Endometrial microvascular endothelial cells (primary cell): ENCODE results near the gene TMEM120A. TPM values are rescaled to one million over a fixed set of nuclear protein-coding genes. Genes with fewer than 3 reads are reported as not detected.

Experiments used
- in situ Hi-C: cut with HindIII; loops from 2 replicates; pipeline ENCODE4 v1.10.0; 2017; ENCODE audit warnings: low sequenced_read_pairs, low pct_unique_long_range_greater_than_20kb; ENCODE audit errors: inconsistent ontology term
- total RNA-seq: library from RNA; depleted of rRNA; stranded (reverse); fragments of >200 nt; gene quantifications from one replicate; pipeline ENCODE4 v1.2.3, GENCODE V29; 2015; ENCODE audit errors: inconsistent ontology term

TMEM120A gene
- total RNA-seq, 1 donor from 2014 or later, result 12.0 TPM

DNA sequence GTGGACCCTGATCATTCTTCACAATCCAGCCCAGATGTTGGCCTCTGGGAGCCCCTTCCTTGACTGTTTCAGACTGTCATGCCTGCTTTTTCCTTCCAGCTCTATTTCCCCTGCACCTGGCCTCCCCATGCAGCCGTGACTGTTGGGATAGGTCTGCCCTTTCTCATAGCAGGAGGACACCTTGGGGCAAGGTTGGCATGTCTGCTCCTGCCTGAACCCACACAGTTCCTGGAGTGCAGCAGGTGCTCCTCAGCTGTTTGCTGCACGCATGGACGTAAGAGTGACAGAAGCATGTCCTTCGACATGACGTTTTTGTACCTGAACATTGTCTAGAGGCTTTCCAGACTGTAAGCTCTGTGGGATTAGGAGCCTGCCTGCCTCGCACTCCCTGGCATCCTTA, 55.5 kb downstream of the TMEM120A start:
- in situ Hi-C loops, result no loop called here

GRCh38 chr7:75937958-75938786, 56.2 kb downstream of the TMEM120A start:
- in situ Hi-C loops, result no loop called here

Other genes with a start within 250 kb of the TMEM120A start
- not detected for gene CCL26, start 222.4 kb downstream of the TMEM120A start, total RNA-seq
- not detected for gene CCL24, start 180.8 kb downstream of the TMEM120A start, total RNA-seq
- gene RHBDD2, start 115.6 kb downstream of the TMEM120A start, total RNA-seq, result 30.4 TPM
- gene POR, start 79.4 kb downstream of the TMEM120A start, total RNA-seq, result 50.1 TPM
- gene STYXL1, start 53.4 kb upstream of the TMEM120A start, total RNA-seq, result 51.5 TPM
- 159 TPM for gene MDH2, start 53.5 kb upstream of the TMEM120A start, total RNA-seq
- gene SRRM3, start 207.3 kb upstream of the TMEM120A start, total RNA-seq, result not detected